Stimulated activated CD8-positive, alpha-beta memory T cell treated with anti-CD3 and anti-CD28 coated beads, Interleukin-15, amount 100 ng/mL, for 48 hours (primary cell): ENCODE measurements around the gene C2orf92.

Experiments used
- DNase-seq, 2 donors: peaks; one replicate each; pipeline ENCODE4 v3.0.0-alpha.2; 2020; ENCODE audit warnings: low read depth in 2 of 2

C2orf92 gene

GRCh38 chr2:97714084-97714949, 44.8 kb downstream of the C2orf92 start:
- no peak for DNase-seq

- DNase-seq = no peak
Observed at GRCh38 chr2:97714950-97715652, 45.6 kb downstream of the C2orf92 start.

GRCh38 chr2:97715951-97716694, 46.6 kb downstream of the C2orf92 start:
- DNase-seq = no peak

- no peak for DNase-seq
Observed at GRCh38 chr2:97716695-97717612, 47.4 kb downstream of the C2orf92 start.

- no peak for DNase-seq
Observed at GRCh38 chr2:97717613-97717995, 48.1 kb downstream of the C2orf92 start.

GRCh38 chr2:97718051-97718882, 48.8 kb downstream of the C2orf92 start:
- DNase-seq = peak; percentile 59 to 66

GRCh38 chr2:97718942-97719341, 49.4 kb downstream of the C2orf92 start:
- DNase-seq = no peak

GRCh38 chr2:97719362-97720155, 50.0 kb downstream of the C2orf92 start:
- no peak for DNase-seq

GRCh38 chr2:97720746-97721145, 51.2 kb downstream of the C2orf92 start:
- no peak for DNase-seq

- no peak for DNase-seq
Observed at GRCh38 chr2:97722227-97722626, 52.7 kb downstream of the C2orf92 start.

GRCh38 chr2:97723156-97724072, 53.9 kb downstream of the C2orf92 start:
- no peak for DNase-seq

GRCh38 chr2:97724073-97724410, 54.5 kb downstream of the C2orf92 start:
- no peak for DNase-seq

- no peak for DNase-seq
Observed at GRCh38 chr2:97724501-97724900, 55.0 kb downstream of the C2orf92 start.

- no peak for DNase-seq
Observed at GRCh38 chr2:97724946-97725688, 55.6 kb downstream of the C2orf92 start.

GRCh38 chr2:97726261-97727064, 57.0 kb downstream of the C2orf92 start:
- DNase-seq = no peak

GRCh38 chr2:97727296-97727695, 57.8 kb downstream of the C2orf92 start:
- DNase-seq = no peak

- DNase-seq = no peak
Observed at GRCh38 chr2:97728091-97728731, 58.7 kb downstream of the C2orf92 start.
